NCI-H1092 treated with DMSO at 0.1 percent for 48 hours (cell line): ENCODE measurements around the gene IGDCC3.
"Not testable (repeated sequence)": the region's sequence is repeated elsewhere in the genome, so short reads cannot be mapped to it uniquely, and the experiment has no call there.

Experiments
- DNase-seq: peaks from one replicate; lab custom pipeline; 2025; lab: John Stamatoyannopoulos, UW

The IGDCC3 gene

DNA sequence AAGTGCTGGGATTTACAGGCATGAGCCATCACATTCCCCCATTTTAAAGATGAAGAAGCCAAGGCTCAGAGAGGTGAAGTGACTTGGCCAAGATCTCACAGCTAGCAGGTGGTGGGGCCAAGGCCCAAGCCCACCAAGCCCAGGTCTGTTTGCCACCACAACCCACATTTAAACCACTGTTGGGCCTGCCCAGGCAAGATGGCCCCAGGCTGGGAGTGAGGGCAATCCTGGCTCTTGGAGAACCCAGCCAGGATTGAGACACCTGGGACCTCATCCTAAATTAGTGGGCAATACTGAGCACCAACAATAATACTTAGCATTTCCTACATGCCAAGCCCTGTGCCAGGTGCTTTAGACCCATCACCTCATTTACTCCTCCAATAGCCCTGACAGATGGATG, 6.9 kb downstream of the IGDCC3 start:
- DNase-seq = no peak

GRCh38 chr15:65369651-65370050, 8.2 kb downstream of the IGDCC3 start:
- no peak for DNase-seq

DNA sequence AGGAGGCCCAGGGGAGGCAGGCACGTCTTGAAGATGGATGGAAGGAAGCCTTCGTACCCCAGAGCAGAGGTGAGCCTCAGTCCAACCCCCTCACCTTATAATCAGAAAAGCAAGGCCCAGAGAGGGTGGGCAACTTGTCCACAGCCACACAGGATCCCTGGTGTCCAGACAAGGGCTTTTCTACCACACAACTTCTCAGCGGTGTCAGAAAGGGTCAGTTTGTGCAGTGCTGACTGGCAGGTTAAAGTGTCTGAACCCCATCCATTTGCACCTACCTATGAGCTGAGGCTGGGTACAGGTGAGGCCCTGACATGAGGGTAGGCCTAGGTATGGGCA, 8.6 kb downstream of the IGDCC3 start:
- DNase-seq = no peak

DNA sequence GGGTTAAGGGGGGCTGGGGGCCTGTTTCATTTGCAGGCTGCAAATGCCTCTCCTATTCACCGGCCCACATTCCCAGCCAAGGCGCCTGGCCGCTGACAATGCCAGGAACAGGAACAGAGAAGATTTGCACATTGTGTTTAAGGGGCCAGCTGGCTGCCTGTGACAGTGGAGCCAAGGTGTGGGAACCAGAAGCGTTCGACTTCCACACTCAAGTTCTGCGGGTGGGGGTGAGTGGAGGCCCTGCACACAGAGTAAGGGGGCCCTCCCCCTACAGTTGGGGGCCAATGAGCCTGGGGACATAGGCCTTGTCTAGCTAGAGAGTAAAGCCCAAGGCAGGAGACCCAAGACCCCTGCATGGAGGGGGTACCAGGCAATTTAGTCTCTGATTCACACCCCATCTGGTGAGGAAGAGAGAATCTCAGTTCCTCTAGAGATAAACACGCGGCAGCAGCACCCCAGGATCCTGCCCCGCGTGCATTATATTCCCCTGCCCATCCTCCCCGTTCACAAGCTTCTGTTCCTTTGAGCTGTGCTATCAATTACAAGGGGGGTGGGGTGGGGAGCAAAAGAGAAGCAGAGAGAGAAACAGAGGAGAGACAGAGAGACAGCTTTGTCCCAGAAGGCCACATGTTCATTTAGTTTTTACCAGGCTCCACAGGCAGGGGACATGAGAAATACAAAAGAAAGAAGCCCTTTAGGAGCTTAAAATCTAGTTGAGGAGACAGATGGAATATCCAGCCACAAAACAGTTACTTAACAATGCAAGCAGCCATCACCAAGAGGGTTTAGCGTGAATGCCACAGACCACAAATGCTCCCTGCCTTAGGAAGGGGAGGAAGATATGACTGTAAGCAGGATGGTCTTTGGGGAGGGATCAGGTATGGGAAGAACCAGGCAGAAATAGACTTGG, 9.2 kb downstream of the IGDCC3 start:
- peak; percentile 4 for DNase-seq

DNA sequence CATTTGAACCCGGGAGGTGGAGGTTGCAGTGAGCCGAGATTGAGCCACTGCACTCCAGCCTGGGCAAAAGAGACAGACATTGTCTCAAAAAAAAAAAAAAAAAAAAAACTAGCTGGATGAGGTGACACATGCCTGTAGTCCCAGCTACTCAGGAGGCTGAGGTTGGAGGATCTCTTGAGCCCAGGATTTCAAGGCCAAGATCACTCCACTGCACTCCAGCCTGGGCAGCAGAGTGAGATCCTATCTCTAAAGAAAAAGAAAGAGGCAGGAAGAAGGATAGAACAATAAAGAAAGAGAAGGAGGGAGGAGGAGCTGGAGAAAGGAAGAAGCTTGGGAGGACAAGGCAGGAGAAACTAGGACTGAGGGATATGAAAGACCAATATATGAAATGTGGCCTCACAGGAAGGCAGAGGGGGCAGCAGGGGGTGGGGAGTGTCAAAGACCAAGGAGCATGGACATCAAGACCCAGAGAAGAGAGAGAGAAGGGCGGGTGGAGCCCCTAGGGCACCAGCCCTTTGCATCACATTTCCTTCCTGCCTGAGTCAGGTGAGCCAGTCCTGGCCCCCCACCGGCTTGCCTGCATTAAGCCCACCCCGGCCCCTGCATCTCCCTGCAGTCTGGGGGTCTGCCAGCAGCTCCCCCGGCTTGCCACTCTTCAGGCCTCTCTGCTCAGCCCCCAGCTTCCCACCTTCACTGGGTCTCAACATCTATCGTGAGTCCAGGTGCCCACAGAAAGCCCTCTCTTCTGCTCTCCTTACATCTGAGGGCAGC, 11.5 kb downstream of the IGDCC3 start:
- DNase-seq = no peak

GRCh38 chr15:65365229-65365628, 12.6 kb downstream of the IGDCC3 start:
- no peak for DNase-seq

- DNase-seq = no peak
These were observed 14.0 kb downstream of the IGDCC3 start for GRCh38 chr15:65363766-65364165.

DNA sequence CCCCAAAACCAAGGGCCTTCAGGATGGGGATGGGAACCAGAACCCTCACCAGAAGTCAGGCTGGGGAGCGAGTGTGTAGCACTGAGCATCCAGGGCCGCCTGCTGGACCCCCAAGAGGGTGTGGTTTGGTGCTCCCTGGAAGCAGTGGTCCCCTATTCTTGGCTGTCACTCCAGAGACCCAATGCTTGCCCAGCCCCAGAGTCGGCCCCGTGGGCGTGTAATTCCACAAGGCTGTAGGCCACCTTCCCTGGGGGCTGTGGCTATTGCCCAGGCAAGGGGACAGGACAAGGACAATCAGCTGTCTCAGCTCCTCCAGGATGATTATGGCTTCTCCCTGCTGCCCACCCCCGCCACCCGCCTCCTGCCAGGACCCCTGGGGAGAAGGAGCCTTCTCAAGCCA, 14.5 kb downstream of the IGDCC3 start:
- no peak for DNase-seq

DNA sequence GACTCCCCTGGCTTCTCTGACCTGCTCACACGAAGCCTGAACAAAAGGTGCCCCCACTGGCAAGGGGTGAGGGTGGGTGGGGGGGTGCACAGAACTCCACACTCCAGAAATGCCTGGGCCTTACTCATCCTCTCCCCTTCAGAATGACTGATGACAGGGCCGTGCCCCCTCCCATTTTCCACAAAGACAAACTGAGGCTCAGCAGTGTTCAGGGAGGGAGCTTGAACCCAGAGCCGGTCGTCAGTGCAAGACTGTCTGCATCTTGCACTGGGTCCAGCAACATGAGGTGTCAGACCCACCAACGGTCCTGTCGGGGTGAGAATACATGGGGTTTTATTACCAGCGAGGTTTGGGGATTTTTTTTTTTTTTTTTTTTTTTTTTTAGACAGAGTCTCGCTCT, 15.3 kb downstream of the IGDCC3 start:
- DNase-seq = no peak

GRCh38 chr15:65361708-65362459, 15.9 kb downstream of the IGDCC3 start:
- no peak for DNase-seq

DNA sequence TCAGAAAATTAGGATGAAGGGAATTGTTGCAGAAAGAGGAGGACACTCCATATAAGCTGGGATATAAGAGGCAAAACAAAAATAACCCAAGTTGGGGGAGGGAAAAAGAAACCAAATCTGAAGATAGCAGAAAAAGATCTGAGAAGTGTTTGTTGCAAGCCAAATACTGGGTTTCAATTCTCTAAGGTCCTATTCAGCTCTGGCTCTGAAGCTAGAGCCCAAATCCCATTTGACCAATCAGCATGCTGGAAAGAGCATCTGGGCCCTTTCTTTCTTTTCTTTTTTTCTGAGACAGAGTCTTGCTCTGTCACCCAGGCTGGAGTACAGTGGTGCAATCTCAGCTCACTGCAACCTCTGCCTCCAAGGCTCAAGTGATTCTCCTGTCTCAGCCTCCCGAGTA, 17.3 kb downstream of the IGDCC3 start:
- DNase-seq = no peak

GRCh38 chr15:65355988-65356353, 21.8 kb downstream of the IGDCC3 start:
- DNase-seq = no peak

GRCh38 chr15:65355173-65355987, 22.4 kb downstream of the IGDCC3 start:
- DNase-seq = no peak

DNA sequence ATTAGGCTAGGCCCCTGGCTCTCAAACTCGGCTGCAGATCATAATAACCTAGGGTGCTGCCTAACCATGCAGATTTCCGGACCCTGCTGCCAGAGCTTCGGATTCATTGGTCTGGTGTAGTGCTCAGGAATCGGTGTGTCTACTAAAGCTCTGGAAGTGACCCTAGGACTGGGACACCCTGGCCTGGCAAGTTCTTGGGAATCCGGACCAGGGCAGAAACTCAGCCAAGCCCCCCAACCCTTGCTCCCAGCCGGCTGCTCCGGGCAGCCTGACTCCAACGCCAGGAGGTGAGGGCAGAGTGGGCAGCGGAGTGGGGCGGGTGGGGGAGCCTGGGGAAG, 23.0 kb downstream of the IGDCC3 start:
- DNase-seq = no peak

- DNase-seq = not testable (repeated sequence)
These were observed 25.8 kb downstream of the IGDCC3 start for GRCh38 chr15:65351972-65352371.

DNA sequence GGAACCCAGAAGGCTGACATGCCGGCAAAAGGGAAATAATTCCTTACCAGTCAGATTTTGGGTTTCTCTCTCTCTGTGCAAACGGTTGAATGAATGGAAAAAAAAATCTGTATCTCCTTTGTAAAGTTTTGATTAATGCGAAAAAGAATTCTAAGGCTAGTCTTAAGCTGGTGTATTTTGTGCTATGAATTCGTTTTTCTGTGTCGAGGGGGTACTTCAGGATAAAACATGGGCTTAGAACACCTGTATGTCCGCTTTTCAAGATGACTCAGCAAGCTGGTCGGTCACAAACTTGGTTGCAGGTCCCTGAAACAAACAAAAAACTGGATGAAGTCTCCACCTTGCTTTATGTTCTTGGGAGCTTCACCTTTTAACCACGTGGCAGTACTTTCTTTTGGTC, 28.5 kb downstream of the IGDCC3 start:
- DNase-seq = no peak

DNA sequence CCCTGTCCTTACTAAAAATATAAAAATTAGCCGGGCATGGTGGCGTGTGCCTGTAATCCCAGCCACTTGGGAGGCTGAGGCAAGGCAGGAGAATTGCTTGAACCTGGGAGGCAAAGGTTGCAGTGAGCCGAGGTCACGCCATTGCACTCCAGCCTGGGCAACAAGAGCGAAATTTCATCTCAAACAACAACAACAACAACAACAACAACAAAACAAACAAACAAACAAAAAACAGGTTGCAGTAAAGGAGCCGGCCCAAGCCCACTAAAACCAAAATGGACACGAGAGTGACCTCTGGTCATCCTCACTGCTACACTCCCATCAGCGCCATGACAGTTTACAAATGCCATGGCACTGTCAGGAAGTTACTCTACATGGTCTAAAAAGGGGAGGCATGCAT, 30.0 kb downstream of the IGDCC3 start:
- DNase-seq = not testable (repeated sequence)

- no peak for DNase-seq
These were observed 30.8 kb downstream of the IGDCC3 start for GRCh38 chr15:65346856-65347598.

DNA sequence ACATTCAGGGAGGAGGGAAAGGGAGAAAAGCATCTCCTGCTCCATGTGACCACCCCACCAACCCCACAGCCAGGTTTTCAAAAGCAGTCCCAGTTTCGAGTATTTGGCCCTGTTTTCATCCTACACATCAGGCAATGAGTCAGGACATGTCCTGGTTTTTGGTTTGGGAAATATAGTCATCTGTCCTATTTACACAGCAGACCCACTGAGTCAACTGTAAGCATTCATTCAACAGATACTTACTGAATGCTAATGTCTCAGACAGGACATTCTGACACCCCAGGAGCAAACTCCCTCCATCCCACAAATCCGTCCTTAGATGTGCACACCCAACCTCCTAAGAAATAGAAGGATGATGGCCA, 32.9 kb downstream of the IGDCC3 start:
- DNase-seq = no peak

GRCh38 chr15:65344214-65344913, 33.4 kb downstream of the IGDCC3 start:
- no peak for DNase-seq
